ENCODE results near the gene IL16.
"Not testable (repeated sequence)": the region's sequence is repeated elsewhere in the genome, so short reads cannot be mapped to it uniquely, and the experiment has no call there.

IL16 gene

GRCh38 chr15:81336568-81336967, 139.9 kb downstream of the IL16 start:
- DNase-seq (ENCODE audit: low read depth in 3 of 3): peak in 1 of 3 experiments; percentile 12

DNA sequence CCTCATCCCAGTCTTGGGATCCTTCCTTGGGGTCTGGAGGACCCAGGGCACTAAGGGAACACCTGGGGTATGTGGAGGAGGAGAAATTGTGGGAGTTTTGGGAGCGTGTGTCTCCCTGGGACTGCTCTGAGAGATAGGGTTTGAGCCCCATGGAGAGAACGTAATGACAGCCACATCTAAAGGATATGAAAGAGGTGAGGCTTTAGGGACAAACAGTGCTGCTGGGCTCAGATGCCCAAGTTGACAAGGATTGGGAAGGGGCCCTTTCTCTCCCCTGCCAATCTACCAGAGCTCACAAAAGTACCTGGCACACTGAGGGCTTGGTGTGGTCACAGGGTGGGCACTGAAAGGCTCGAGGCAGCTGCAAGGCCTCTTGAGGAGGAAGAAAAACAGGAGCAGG, 140.6 kb downstream of the IL16 start:
- DNase-seq (ENCODE audit: low read depth in 3 of 3): no peak

GRCh38 chr15:81337713-81338157, 141.1 kb downstream of the IL16 start:
- no peak for DNase-seq (ENCODE audit: low read depth in 3 of 3)

GRCh38 chr15:81338170-81339007, 141.7 kb downstream of the IL16 start:
- DNase-seq (ENCODE audit: low read depth in 3 of 3): no peak

GRCh38 chr15:81339321-81339720, 142.6 kb downstream of the IL16 start:
- no peak for DNase-seq (ENCODE audit: low read depth in 3 of 3)

DNA sequence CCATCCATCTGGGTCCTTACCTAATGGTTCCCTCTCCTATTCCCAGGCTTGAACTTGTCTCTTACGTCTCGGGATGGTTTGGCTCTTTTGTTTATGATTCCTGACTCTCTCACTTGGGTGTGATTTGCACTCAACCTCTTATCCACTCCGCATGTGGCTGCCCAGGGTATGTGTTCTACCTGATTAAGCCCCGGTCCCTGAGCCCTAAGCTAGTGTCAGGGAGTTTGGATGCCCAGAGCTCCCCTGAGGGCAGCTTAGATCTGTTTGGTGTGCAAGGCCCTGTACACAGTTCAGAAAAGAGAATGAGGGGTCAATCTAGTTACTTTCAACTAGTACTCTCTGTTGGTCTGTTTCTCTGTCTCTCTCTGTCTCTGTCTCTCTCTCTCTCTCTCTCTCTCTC, 143.2 kb downstream of the IL16 start:
- DNase-seq (ENCODE audit: low read depth in 3 of 3): no peak

DNA sequence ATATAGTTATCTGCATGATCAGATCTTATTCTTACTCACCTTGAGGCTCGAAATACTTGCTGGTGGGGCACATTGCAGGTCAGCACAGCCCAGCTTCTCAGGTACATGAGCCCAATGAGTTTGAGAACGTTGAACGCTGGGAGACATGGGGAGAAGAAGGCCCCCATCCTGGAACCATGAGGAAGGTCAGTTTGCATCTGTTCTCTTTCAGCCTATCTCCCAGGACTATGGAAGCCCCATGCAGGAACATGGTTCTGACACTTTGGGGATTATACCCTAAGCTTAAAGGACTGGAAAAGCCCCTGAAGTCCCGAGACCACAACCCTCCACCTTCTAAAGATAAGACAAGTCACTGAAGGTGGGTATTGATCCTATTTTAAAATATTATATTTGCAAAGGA, 144.7 kb downstream of the IL16 start:
- DNase-seq (ENCODE audit: low read depth in 3 of 3): no peak

GRCh38 chr15:81343371-81343770, 146.7 kb downstream of the IL16 start:
- no peak for DNase-seq (ENCODE audit: low read depth in 3 of 3)

DNA sequence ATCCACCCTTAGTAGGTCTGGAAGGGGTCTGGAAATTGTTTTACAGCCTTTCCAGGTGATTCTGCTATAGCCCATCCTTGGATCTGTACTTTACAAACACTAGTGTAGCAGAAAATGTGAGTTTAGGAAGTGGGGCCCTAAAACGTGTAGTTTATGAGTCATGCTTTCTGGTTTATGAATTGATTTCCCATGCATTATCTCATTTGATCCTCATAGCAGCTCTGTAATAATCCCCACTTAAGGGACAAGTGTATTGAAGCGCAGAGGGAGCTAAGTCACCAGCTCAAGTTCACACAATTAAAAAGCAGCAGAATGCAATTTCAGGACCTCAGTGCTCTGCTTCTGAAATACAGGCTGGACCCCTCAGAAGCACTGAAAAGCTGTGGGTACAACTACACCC, 149.9 kb downstream of the IL16 start:
- DNase-seq (ENCODE audit: low read depth in 3 of 3): no peak

DNA sequence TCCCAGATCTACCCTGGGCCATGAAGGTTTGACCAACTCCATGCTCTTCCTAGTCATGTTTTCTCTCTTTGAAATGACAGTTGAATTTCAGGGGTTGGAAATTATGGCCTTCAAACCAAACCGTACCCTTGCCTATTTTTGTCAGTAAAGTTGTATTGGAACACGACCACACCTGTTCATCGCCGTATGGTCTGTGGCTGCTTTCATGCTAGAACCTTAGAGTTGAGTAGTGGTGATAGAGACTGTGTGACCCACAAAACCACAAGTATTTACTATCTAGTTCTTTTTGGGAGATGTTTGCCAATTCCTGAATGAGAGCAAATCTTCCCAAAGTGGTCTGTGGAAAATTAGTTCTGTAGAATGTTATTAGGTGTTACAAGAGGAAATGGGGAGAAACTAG, 151.2 kb downstream of the IL16 start:
- DNase-seq (ENCODE audit: low read depth in 3 of 3): no peak

GRCh38 chr15:81348691-81349090, 152.0 kb downstream of the IL16 start:
- DNase-seq (ENCODE audit: low read depth in 3 of 3): not testable (repeated sequence)

GRCh38 chr15:81349271-81349670, 152.6 kb downstream of the IL16 start:
- no peak for DNase-seq (ENCODE audit: low read depth in 3 of 3)

- no peak for DNase-seq (ENCODE audit: low read depth in 3 of 3)
These were observed 155.0 kb downstream of the IL16 start for GRCh38 chr15:81351651-81352050.

GRCh38 chr15:81356252-81356651, 159.6 kb downstream of the IL16 start:
- no peak for DNase-seq (ENCODE audit: low read depth in 3 of 3)

DNA sequence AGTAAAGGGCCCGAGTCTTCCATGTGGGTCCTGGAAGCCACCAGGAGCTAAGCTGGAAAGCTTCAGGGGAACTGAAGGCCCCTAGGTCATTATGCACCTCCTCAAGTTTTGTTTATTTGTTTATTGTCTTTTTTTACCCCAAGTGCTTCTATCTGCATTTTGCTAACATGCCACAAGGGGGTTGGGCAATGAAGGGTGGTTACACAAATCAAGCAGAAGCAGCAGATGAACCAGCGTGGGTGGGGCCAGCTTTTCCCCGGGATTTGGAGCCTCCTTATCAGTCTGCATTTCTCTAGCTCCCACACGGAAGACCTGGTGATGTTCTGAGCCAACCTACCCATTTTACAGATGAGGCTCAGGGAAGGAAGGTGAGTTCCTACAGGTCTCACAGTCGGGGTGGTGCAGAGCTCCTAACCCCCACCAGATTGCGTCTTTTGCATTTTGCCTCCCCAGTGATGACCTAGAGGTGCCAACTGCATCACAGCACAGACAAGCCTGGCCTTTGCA, 160.6 kb downstream of the IL16 start:
- no peak for DNase-seq (ENCODE audit: low read depth in 3 of 3)

DNA sequence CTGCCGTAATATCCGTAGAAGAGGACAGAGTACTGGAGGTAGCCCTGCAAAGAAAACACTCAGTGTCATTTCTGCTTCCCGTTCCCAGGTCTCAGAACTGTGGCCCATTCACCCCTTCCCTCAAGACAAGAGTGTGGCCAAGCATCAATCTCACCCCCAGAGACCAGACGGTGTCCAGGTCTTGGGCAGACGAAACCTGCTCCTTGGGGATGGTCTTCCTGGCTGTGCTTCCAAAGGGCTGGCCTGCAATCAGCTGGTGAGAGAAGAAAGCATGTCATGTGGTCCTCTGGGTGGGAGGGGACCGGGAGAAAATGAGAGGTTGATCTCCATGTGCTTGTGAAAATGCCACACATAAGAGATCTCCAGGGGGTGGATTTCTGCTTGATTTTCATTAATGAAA, 161.6 kb downstream of the IL16 start:
- DNase-seq (ENCODE audit: low read depth in 3 of 3): no peak

DNA sequence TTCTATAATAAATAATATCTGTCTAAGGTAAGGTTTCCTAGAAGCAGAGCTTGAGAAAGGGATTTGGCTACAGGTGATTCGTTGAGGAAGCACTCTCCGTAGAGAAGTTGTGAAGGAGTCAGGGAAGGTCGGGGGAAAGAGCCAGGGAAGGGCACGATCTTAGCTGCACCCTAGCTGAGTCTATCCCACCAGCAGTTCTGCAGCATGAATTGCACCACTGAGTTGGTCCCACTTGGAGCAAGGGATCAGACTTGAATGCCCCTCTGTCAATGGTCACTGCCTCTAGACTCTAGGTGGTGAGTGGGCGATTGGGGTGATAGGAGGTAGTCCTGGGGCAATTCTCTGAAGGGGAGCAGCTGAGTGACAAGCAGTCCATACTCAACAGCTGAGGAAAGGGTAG, 163.8 kb downstream of the IL16 start:
- no peak for DNase-seq (ENCODE audit: low read depth in 3 of 3)

DNA sequence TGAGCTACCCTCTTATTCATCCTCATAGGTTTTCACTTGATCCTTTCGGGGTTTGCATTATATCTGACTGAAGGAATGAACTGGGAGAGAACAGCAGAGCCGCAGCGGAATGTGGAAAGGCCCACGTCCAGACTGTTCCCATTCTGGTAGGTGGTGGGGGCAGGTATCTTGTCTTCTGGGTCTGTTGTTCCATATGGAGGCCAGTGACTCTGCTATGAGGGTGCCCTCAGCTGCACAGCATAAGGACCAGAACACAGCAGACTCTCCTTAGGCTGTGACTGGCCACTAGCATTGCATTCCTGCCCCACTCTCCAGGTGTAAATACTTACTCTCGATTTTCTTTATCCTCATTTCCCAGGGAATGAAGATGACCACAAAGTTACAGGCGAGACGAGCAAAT, 165.2 kb downstream of the IL16 start:
- DNase-seq (ENCODE audit: low read depth in 3 of 3): no peak

- DNase-seq (ENCODE audit: low read depth in 3 of 3): no peak
These were observed 166.1 kb downstream of the IL16 start for GRCh38 chr15:81362790-81363189.

GRCh38 chr15:81363276-81363675, 166.6 kb downstream of the IL16 start:
- no peak for DNase-seq (ENCODE audit: low read depth in 3 of 3)
